ENCODE data around the gene CUEDC1. TPM values are rescaled to one million over a fixed set of nuclear protein-coding genes. Genes with fewer than 3 reads are reported as not detected.
A peak's percentile ranks its signal among the peaks of the same experiment; 100 is the strongest.

Gene CUEDC1
- total and polyA plus RNA-seq, 2 experiments from 2014 or later: 11.1 to 13.6 TPM

GRCh38 chr17:57920916-57921703 is 34.1 kb downstream of the CUEDC1 start:
- Histone ChIP-seq H3K79me2 (ENCODE audit: insufficient read depth) (peaks cover 99% of the 10 kb centered on the region), H4K20me1 (ENCODE audit: insufficient read depth) (peaks cover 5% of the 10 kb centered on the region; the same call in 1 of the 2 replicates), H3K27me3 (replicated peaks; ENCODE audit: insufficient read depth) (no peaks in the 10 kb centered on the region), H3K4me2 (ENCODE audit: unreplicated experiment) (no peak overlapping the region), H3K9me3 (ENCODE audit: low read depth) (no peaks in the 10 kb centered on the region), H2AFZ (no peak overlapping the region), H3K4me3 (no peak overlapping the region), H3K4me1 (ENCODE audit: insufficient read depth) (peaks cover 17% of the 10 kb centered on the region; the same call in 1 of the 2 replicates), H3K9ac (no peak overlapping the region), H3K9me2 (ENCODE audit: insufficient read depth) (no peaks in the 10 kb centered on the region), H3K27ac (no peak overlapping the region), H3K36me3 (ENCODE audit: low read depth) (no peaks in the 10 kb centered on the region), H3F3A (ENCODE audit: insufficient read depth) (no peaks in the 10 kb centered on the region)
- WGBS, 2 experiments (ENCODE audit: low coverage in 1 of 2, low lambda C conversion rate in 2 of 2, missing lambda C conversion rate in 2 of 2): 42 to 52% methylated on average over 13 of the region's 13 CpGs
- peak; percentile 32 for DNase-seq
- in situ Hi-C loops (cut with MboI): no loop called here
- TF ChIP-seq EZH2phosphoT487 (IDR thresholded peaks at IDR 0.05; ENCODE audit: insufficient read depth, low read depth) (no peak), EZH2 (IDR thresholded peaks at IDR 0.05; ENCODE audit: insufficient read depth, poor library complexity, severe bottlenecking) (no peak)

GRCh38 chr17:57919918-57920317 is 35.3 kb downstream of the CUEDC1 start:
- Histone ChIP-seq H3K79me2 (ENCODE audit: insufficient read depth) (peaks cover 99% of the 10 kb centered on the region), H3K9me3 (ENCODE audit: low read depth) (no peaks in the 10 kb centered on the region), H3K36me3 (ENCODE audit: low read depth) (no peaks in the 10 kb centered on the region), H4K20me1 (ENCODE audit: insufficient read depth) (peaks cover 5% of the 10 kb centered on the region; the same call in 1 of the 2 replicates), H3K9ac (no peak overlapping the region), H3K27me3 (replicated peaks; ENCODE audit: insufficient read depth) (no peaks in the 10 kb centered on the region), H2AFZ (no peak overlapping the region), H3K9me2 (ENCODE audit: insufficient read depth) (no peaks in the 10 kb centered on the region), H3F3A (ENCODE audit: insufficient read depth) (no peaks in the 10 kb centered on the region), H3K4me1 (ENCODE audit: insufficient read depth) (peaks cover 17% of the 10 kb centered on the region; the same call in 1 of the 2 replicates), H3K4me2 (ENCODE audit: unreplicated experiment) (no peak overlapping the region), H3K27ac (no peak overlapping the region), H3K4me3 (no peak overlapping the region)
- 90 to 91% methylated on average over 5 of the region's 5 CpGs for WGBS, 2 experiments (ENCODE audit: low coverage in 1 of 2, low lambda C conversion rate in 2 of 2, missing lambda C conversion rate in 2 of 2)
- TF ChIP-seq EZH2 (IDR thresholded peaks at IDR 0.05; ENCODE audit: insufficient read depth, poor library complexity, severe bottlenecking): no peak
- no peak for TF ChIP-seq EZH2phosphoT487 (IDR thresholded peaks at IDR 0.05; ENCODE audit: insufficient read depth, low read depth)
- in situ Hi-C loops (cut with MboI): no loop called here
- no peak for DNase-seq

GRCh38 chr17:57918017-57918895 is 37.0 kb downstream of the CUEDC1 start:
- no peak overlapping the region for H3K9ac ChIP-seq
- DNase-seq: peak; percentile 46
- peaks cover 5% of the 10 kb centered on the region; the same call in 1 of the 2 replicates for H4K20me1 ChIP-seq (ENCODE audit: insufficient read depth)
- no peak overlapping the region for H3K4me3 ChIP-seq
- in situ Hi-C loops (cut with MboI): no loop called here
- no peaks in the 10 kb centered on the region for H3K36me3 ChIP-seq (ENCODE audit: low read depth)
- H2AFZ ChIP-seq: no peak overlapping the region
- no peaks in the 10 kb centered on the region for H3K27me3 ChIP-seq (replicated peaks; ENCODE audit: insufficient read depth)
- H3K4me1 ChIP-seq (ENCODE audit: insufficient read depth): peaks cover 22% of the 10 kb centered on the region
- H3K9me3 ChIP-seq (ENCODE audit: low read depth): no peaks in the 10 kb centered on the region
- H3K27ac ChIP-seq: no peak overlapping the region
- WGBS, 2 experiments (ENCODE audit: low coverage in 1 of 2, low lambda C conversion rate in 2 of 2, missing lambda C conversion rate in 2 of 2): 48 to 51% methylated on average over 5 of the region's 5 CpGs
- H3K4me2 ChIP-seq (ENCODE audit: unreplicated experiment): no peak overlapping the region
- TF ChIP-seq EZH2phosphoT487 (IDR thresholded peaks at IDR 0.05; ENCODE audit: insufficient read depth, low read depth) (no peak), EZH2 (IDR thresholded peaks at IDR 0.05; ENCODE audit: insufficient read depth, poor library complexity, severe bottlenecking) (no peak)
- H3F3A ChIP-seq (ENCODE audit: insufficient read depth): no peaks in the 10 kb centered on the region
- H3K79me2 ChIP-seq (ENCODE audit: insufficient read depth): peaks cover 99% of the 10 kb centered on the region
- no peaks in the 10 kb centered on the region for H3K9me2 ChIP-seq (ENCODE audit: insufficient read depth)
